SIG-M5 treated with dmso at 0.1 percent for 504 hours (cell line): ENCODE measurements around the gene APOD.

Experiments used
- DNase-seq: peaks from one replicate; lab custom pipeline; 2025; ENCODE audit not compliant: unreplicated experiment; lab: John Stamatoyannopoulos, UW

The APOD gene

DNA sequence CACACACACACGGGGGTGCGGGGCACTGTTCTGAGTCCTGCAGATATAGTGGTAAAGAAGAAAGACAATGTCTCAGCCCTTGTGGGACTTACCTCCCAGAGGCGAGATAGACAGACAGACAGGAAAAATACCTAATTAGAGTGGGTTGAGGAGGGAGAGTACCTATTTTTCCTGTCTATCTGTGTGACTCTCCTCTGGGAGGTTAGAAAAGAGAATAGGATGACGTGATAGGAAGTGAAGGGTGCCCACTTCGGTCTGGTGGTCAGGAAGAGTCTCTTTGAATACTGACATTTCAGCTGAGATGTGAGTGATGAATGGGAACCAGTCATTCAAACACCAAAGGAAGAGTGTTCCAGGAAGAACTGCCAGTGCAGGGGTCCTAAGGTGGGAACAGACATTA lies 4.1 kb upstream of the APOD start:
- DNase-seq, result no peak

DNA sequence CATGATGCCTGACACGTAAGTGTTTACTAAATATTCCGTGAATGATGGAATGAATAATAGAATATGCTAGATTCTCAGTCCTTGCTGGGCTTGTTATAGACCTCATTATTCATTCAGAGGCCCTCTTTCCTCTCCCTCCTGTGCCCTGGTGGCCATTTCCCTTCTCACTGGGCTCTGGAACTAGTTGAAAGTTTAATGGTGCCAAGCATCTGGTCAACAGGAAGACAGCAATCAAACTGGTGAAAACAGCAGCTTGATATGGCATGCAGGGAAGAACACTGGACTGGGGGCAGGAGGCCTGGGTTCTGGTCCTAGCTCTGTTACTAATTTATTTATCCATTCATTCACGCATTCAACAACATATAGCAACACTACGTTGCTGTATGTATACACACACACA lies 3.7 kb upstream of the APOD start:
- DNase-seq, result no peak

DNA sequence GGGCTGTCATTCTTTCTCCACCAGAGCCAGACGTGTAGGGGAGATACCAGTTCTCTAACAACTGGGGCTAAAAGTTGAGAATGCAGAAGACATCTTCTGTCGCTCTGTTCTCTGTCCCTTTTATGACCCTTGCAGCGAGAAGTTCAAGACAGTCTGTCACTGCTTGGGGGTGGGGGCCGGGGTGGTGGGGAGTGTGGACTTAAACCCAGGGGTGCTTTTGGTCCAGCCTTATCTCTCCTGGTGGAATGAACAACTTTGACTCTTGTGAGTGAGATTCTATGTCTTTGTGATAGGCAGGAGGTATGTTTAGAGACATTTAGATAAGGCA lies 767 bp upstream of the APOD start:
- no peak for DNase-seq

DNA sequence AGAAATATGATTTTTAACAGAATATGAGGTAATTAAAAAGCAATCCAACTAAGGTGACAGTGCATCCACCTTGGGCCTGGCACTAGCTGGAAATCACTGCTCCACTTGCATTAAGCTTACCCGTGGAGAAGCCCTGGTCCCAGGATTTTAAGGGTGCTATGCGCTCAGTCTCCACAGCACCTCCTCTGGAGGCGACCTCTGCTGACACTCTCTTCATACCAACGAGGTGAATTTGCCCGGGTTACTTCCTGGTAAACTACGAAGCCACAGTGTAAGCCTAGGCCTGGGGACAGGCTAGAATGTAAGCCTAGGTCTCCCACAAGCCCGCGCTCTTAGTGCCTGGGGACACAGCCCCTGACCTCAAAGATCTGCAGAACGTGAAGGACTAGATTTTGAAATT lies 793 bp downstream of the APOD start:
- DNase-seq, result peak; percentile 49

DNA sequence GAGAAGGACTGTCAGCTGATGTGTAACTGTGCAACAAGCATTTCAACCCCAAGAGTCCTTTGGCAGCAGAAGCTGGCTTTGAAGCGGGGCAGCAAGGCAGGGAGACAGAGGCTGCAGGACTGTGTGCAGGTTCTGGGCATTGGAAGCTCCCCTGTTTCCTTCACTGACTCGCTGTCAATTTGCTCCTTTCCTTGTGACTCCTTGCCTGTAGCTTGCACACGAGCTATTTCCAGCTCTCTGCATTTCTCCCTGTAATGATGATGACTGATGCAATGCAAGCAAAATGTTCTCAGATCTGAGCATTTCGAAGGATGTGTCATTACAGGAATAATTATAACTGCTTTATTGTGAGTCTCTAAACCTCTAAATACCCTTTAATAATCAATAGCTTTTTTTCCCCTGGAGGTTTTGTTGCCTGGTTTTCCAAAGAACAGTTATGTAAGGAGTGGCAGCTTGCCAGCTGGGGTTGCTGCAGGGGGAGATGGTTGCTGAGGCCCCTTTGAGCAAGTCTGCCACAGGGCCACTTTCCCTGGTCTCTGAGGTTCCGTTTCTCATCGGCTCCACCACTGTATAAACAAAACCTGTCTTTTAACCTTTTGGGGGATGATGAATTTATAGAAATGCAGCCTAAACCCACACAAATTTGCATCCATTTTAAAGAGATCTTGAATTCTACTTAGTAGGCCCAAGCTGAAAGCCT lies 2.8 kb downstream of the APOD start:
- DNase-seq, result no peak

DNA sequence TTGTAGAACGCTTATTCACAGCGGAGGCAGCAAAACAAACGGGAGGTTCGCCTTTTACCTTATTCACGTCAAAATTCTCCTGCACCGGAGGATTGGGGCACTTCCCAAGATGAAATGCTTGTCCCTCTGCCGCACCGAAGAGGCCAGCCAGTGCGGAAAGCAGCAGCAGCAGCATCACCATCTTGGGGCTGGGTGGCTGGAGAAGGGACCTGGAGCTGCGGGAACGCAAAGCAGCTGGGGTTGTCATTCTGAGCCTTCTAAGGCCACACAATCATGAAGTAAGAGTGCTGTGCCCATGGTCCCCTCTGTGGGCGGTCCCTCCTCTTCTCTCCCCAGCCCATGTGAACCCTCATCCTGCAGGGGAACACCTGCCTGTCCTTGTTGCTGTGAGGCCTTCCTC lies 4.5 kb downstream of the APOD start:
- no peak for DNase-seq

DNA sequence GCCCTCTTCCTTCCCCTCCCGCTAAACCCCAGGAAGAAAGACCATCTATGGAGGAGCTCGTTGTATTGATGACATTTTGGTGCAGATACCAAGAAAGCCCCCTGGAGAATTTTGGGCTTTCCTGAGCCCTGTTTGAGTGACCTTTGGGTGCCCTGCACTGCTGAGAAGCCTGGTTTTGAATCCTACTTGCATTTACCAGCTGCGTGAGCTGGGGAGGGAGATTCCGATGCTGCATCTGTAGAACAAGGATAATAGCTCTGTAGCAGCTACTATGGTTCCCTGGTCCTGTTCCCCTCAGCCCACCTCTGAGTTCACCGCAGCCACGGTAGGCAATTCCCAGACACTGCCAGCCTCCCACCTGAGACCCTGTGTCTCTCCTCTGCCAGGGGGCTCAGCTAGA lies 5.2 kb downstream of the APOD start:
- DNase-seq, result no peak

DNA sequence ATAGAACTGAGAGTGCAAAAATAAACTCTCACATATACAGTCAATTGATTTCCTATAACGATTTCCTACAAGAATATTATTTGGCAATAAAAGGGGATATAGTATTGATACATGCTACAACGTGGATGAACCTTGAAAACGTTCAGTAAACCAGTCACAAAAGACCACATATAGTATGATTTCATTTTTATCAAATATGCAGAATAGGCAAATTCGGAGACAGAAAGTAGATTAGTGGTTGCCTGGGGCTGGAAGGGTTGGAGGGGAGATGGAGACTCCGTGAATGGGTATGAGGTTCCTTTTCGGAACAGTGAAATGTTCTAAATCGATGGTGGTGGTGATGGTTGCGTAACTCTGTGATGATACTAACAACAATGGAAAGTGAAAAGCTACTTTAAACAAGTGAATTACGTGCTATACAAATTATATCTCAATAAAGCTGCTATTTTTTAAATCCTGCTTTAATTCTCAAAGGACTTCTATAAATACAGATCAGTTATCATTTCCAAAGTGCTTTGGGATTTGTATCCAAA lies 6.0 kb downstream of the APOD start:
- DNase-seq, result no peak

DNA sequence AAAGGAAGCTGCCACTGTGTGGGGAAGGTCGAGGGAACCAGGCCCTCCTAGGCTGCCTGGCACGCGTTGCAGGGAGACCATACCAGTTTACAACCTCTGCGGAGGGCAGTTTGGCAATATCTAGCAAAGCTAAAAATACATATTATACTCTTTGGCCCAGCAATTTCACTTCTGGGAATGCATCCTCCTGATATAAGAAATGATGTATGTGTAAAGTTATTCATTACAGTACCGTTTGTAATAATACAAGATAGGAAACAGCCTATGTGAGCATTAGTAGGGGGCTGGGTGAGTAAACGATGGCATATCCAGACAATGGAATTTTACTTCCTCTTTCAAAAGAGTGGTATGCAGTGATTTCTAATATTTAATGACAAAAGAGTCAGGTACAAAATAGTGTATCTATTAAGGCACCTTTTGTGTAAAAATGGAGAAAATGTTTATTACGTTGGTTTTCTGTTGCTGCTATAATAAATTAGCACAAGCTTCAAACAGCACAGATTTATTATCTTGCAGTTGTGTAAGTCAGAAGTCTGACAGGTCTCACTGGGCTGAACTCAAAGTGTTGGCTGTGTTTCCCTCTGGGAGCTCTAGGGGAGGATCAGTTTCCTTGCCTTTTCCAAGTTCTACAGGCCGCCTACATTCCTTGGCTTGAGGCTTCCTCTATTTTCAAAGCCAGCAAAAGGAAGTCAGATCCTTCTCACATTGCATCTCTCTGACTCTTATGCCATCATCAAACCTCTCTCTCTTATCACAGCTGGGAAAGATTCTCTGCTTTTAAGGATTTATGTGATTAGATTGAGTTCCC lies 9.0 kb downstream of the APOD start:
- no peak for DNase-seq

DNA sequence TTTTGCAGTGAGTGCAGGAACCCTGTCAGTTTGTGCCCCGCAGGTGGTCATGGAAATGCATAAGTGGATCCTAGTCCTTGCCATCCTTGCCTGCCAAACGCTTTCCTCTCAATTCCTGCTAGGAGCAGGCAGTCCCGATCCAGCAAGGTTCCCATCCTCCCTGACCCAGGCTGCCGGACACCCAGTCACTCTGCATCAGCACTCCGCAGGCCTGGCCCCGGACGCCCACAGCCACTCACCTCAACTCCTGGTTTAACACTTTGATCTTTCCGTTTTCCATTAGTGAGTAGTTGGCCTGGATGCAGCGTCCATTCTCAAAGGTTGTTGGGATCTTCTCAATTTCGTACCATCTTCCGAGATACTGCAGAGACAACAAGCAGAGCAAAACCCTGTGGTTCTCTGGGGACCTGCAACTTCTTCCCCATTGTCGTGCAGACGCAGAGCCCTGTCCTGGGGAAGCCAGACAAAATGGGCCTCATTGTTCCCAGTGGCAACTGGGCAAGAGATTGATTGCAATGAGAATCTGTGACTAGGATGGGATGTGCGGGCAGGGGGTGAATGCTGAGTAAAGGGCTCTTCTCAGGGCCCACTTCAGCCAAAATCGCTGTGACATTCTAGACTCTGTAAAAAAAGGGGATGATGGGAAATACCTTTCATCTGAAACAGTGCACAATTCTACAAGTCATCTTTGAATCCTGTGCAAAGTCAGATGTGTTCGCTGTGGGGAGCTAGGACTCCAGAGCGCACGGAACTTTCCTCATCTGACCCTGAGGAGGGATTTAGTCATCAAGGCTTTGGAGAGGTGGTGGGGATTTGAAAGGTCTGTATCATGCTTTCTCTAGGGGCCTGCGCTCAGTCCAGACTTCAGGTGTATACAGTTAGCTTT lies 9.9 kb downstream of the APOD start:
- no peak for DNase-seq

DNA sequence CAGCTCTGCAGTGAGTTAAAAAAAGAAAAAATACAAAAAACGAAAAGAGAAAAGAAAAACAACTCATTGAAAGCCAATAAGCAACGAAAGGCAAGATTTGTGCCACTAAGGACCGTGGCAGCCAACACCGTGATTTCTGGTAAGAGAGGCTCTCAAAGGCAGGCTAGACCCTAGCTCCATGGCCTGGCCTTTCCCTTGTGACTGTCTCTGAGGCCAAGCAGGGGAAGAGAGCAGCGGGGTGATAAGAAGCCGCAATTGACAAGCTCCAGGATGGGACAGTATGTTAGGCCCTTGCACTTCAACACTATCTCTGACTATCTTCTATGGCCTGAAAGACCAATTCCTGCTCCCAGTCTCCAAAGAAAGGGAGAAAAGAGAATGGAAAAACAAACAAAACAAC lies 12.4 kb downstream of the APOD start:
- no peak for DNase-seq

DNA sequence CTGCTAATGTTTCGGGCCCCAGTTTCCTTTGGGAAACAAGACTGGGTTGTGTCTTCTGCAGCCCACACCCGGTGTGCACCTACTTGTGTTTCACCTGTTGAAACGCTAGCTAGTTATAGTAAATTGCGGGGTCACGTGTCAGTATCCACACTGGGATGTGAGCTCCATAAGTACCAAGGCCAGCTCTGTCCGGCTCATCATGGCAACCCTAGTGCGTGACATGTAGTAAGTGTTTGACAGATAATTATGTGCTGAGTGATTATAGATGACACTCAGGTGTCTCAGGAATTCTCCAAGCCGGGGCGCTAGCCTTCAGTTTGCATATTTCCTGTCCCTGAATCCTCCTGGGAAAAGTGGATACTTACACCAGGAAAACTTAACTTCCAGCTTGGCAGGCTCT lies 12.8 kb downstream of the APOD start:
- DNase-seq, result no peak

DNA sequence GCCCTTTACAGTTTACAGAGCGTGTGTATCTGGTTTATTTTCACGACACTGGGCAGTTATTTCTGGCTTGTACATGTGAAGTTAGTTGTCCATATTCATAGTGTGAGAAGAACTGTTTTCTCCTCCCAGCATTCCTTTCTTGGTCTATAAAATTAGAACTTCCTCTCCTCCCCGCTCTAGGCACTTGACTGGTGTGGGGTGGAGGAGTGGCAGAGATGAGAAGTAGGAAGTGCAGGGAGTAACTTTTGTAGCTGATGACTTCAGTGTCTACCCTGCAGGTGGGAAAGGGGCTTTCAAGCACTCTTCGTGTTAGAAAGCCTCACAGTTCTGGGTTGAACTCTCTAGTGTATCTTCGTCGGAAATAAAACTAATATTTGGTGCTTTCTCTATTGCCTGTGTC lies 13.4 kb downstream of the APOD start:
- peak; percentile 40 for DNase-seq

DNA sequence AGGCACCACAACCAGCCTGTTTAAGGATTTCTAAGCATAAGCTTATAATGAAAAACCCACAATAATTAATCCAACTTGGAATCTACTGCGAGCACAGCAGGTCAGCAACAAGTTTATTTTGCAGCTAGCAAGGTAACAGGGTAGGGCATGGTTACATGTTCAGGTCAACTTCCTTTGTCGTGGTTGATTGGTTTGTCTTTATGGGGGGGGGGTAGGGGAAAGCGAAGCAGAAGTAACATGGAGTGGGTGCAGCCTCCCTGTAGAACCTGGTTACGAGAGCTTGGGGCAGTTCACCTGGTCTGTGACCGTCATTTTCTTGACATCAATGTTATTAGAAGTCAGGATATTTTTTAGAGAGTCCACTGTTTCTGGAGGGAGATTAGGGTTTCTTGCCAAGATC lies 15.1 kb downstream of the APOD start:
- DNase-seq, result no peak

DNA sequence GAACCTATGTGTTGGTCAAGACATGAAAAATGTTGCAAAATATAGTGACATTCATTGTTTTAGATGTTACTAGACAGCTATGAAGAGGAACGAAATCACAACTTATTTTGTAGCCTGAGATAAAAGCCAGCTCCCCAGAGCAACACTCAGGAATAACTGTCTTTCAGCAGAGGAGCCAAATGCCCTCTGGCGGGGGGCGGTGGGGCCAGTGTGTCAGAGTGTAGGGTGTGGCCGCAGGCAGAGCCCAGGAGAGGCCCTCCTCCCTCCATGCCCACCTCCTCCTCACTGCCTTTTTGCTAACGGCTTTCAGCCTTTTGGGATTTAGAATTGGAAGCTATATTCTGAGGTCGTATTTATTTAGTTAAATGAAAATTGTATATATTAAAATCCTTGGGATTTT lies 16.9 kb downstream of the APOD start:
- DNase-seq, result no peak

DNA sequence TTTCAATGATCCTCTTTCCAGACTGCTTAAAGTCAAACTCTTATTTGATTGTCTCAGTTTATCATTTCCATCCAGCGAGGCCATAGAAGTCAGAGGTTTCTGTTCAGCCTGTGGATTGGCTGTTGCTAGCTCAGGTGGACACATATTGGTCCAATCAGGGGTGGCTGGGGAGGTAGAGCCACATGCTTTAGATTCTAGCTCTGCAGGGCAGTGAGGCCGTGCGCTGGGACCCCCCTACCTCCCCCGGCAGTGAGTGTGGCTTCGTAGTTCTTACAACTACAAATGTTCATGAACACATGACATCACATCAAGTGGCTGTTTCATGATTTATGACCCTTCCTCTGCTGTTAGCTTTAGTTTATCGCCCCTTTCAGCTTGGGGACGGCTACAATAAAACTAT lies 18.0 kb downstream of the APOD start:
- DNase-seq, result no peak

DNA sequence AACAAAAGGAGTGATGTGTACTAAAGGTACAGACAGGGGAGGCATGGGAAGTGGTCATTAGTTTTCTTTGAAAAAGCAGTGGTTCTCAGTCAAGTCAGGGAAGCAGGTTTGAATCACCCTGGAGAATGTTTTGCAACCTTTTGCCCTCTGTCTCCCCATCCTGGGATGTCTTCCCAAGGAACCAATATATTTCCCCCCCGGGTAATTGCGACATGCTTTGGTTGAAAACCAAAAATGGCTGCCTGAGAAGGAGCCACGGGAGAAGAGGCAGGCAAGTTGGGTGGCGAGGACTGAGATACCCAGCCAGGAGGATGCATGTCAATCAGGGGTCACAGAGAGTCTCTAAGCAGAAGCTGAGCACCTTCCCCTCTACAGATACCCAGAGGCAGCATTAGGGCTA lies 20.4 kb downstream of the APOD start:
- DNase-seq, result no peak

DNA sequence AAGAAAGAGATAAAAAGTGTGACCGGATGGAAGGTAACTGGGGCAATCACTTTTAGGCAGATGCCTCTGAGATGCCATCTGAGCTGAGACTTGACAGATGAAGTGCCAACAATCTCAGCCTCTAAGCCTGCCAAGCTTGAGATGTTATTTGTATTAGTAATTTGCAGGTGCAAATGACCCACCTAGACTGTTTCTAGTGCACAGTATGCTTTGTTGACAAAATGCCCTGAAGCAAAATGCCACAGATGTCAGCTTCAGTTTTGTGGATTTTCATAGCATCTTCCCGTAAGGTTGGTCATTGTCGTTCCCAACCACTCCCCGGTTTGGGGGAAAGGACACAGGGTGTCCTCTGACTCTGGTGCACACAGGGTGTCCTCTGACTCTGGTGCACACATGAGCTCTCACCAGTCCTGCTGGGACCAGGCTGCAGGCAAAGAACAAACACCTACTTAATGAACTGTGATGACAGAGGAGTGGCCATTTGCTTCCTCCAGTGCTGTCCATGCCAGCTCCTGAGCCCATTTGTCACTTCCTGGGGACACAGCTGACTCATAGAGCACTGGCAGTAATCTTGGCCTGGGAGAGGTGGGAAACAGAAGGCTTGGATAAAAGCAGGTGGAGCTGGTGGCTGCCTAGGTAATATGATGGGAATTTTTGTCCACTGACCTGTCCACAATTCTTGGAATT lies 23.9 kb downstream of the APOD start:
- no peak for DNase-seq

DNA sequence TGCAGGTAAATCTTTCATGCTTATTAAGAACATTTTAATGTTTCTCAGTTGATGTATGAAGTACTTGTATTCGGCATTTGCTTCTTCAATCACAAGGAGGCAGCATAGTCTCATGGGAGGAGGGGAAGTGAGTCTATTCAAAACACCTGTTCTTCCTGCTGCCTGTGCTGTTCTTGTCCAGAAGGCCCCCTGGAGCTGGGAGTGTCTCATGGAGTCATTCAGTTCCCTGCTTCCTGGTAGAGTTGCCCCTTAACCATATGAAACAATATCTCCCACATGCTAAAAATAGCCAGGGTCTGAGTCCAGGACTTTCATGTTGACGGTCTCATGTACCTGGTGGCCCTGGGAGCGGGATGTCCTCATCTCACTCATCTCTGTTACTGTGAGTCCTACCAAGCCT lies 25.1 kb downstream of the APOD start:
- DNase-seq, result peak; percentile 54

DNA sequence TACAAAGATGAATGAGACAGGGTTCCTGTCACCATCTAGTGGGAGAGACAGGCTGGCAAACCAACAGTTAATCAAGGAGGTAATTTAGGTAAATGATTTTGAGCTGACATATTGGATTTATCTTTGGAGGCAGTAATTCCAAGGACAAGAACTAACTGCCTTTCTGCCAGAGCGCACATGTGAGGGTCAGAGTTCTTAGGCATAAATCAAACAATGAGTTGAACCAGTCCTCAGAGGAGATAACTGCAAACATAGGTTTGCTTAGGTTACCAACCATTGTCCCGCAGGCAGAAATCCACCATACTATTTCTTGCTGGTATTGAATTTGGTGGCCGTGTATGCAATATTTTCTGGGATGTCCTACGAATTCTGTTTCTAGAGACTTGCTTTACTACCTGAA lies 26.4 kb downstream of the APOD start:
- no peak for DNase-seq

DNA sequence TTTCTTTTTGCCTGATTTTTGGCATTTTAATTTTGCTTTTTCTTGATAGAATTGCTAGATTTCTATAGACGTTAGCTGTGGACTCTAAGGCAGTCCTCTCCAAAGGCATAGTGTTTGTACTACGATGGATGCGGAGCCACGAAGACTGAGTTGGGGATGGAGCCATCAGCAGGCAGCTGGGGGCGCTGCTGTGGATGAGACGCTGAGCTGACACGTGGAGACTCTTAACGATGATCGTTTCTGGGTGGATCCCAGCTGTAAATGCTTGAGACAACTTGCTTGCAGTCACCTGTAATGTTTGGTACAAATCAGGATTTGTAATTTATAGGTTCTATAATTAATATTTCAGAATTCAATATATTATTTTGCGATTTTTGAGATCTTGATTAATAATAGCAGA lies 27.4 kb downstream of the APOD start:
- peak; percentile 30 for DNase-seq
